HEK293 (cell line): ENCODE data around the gene SNCB.

Experiments
- EGR2 ChIP-seq: fragments of 450-650 bp; formaldehyde crosslinking; IDR thresholded peaks from 2 replicates; pipeline ENCODE4 v1.5.1; 2016; ENCODE audit warnings: low read depth, missing biosample characterization, missing genetic modification characterization
- GLI4 ChIP-seq: fragments of 450-650 bp; formaldehyde crosslinking; IDR thresholded peaks from 2 replicates; pipeline ENCODE4 v1.5.1; 2016; ENCODE audit warnings: missing biosample characterization, missing genetic modification characterization
- HIC1 ChIP-seq: fragments of 450-650 bp; formaldehyde crosslinking; IDR thresholded peaks from 2 replicates; pipeline ENCODE4 v1.5.1; 2016; ENCODE audit warnings: missing biosample characterization, missing genetic modification characterization
- PRDM4 ChIP-seq: fragments of 450-650 bp; formaldehyde crosslinking; IDR thresholded peaks from 2 replicates; pipeline ENCODE4 v1.5.1; 2017; ENCODE audit warnings: missing biosample characterization, missing genetic modification characterization
- REST ChIP-seq: fragments of 450-650 bp; formaldehyde crosslinking; IDR thresholded peaks from 2 replicates; pipeline ENCODE4 v1.5.1; 2016; ENCODE audit warnings: missing biosample characterization, missing genetic modification characterization
- ZBTB10 ChIP-seq: fragments of 450-650 bp; formaldehyde crosslinking; IDR thresholded peaks from 2 replicates; pipeline ENCODE4 v1.5.1; 2016; ENCODE audit warnings: missing biosample characterization, missing genetic modification characterization
- ZIC2 ChIP-seq: fragments of 450-650 bp; formaldehyde crosslinking; IDR thresholded peaks from 2 replicates; pipeline ENCODE4 v1.5.1; 2016; ENCODE audit warnings: missing biosample characterization, missing genetic modification characterization
- ZNF114 ChIP-seq: fragments of 450-650 bp; formaldehyde crosslinking; IDR thresholded peaks from 2 replicates; pipeline ENCODE4 v1.5.0; 2017; ENCODE audit warnings: missing biosample characterization, missing genetic modification characterization
- ZNF148 ChIP-seq: fragments of 450-650 bp; formaldehyde crosslinking; IDR thresholded peaks from 2 replicates; pipeline ENCODE4 v1.5.0; 2017; ENCODE audit warnings: missing biosample characterization, missing genetic modification characterization, borderline replicate concordance
- ZNF155 ChIP-seq: fragments of 450-650 bp; formaldehyde crosslinking; IDR thresholded peaks from 2 replicates; pipeline ENCODE4 v1.5.1; 2016; ENCODE audit warnings: missing biosample characterization, missing genetic modification characterization
- ZNF16 ChIP-seq: fragments of 450-650 bp; formaldehyde crosslinking; IDR thresholded peaks from 2 replicates; pipeline ENCODE4 v1.5.1; 2016; ENCODE audit warnings: low read depth, missing biosample characterization, missing genetic modification characterization
- ZNF2 ChIP-seq: fragments of 450-650 bp; formaldehyde crosslinking; IDR thresholded peaks from 2 replicates; pipeline ENCODE4 v1.5.1; 2016; ENCODE audit warnings: missing biosample characterization, missing genetic modification characterization
- ZNF23 ChIP-seq: fragments of 450-650 bp; formaldehyde crosslinking; IDR thresholded peaks from 2 replicates; pipeline ENCODE4 v1.5.1; 2016; ENCODE audit warnings: missing biosample characterization, missing genetic modification characterization, borderline replicate concordance
- ZNF26 ChIP-seq: fragments of 450-650 bp; formaldehyde crosslinking; IDR thresholded peaks from 2 replicates; pipeline ENCODE4 v1.5.1; 2016; ENCODE audit warnings: missing biosample characterization, missing genetic modification characterization
- ZNF280D ChIP-seq: fragments of 450-650 bp; formaldehyde crosslinking; IDR thresholded peaks from 2 replicates; pipeline ENCODE4 v1.5.1; 2016; ENCODE audit warnings: missing biosample characterization, missing genetic modification characterization
- ZNF529 ChIP-seq: fragments of 450-650 bp; formaldehyde crosslinking; IDR thresholded peaks from 2 replicates; pipeline ENCODE4 v1.5.1; 2017; ENCODE audit warnings: missing genetic modification characterization, missing biosample characterization; ENCODE audit not compliant: insufficient replicate concordance
- ZNF610 ChIP-seq: fragments of 450-650 bp; formaldehyde crosslinking; IDR thresholded peaks from 2 replicates; pipeline ENCODE4 v1.5.1; 2016; ENCODE audit warnings: missing biosample characterization, missing genetic modification characterization, borderline replicate concordance
- ZNF626 ChIP-seq: fragments of 450-650 bp; sonication (Bioruptor Pico); formaldehyde crosslinking; IDR thresholded peaks from 2 replicates; pipeline ENCODE4 v1.5.1; 2018; ENCODE audit warnings: missing biosample characterization, missing genetic modification characterization, inconsistent platforms
- ZNF843 ChIP-seq: fragments of 450-650 bp; formaldehyde crosslinking; IDR thresholded peaks from 2 replicates; pipeline ENCODE4 v1.5.1; 2016; ENCODE audit warnings: missing biosample characterization, missing genetic modification characterization

Gene SNCB

GRCh38 chr5:176660860-176661641 lies 30.7 kb upstream of the SNCB start (continued):
- TF ChIP-seq HIC1 (tag by site-specific recombination) (no peak), ZNF114 (tag by site-specific recombination) (no peak), ZBTB10 (tag by site-specific recombination) (no peak), ZNF2 (tag by site-specific recombination) (no peak), GLI4 (tag by site-specific recombination) (no peak), ZNF529 (no peak), EGR2 (peak; percentile 94), ZIC2 (tag by site-specific recombination) (no peak), REST (tag by site-specific recombination) (no peak), ZNF16 (tag by site-specific recombination) (no peak), ZNF23 (tag by site-specific recombination) (no peak), ZNF148 (no peak), ZNF280D (tag by site-specific recombination) (no peak), ZNF626 (tag by site-specific recombination) (no peak), ZNF26 (no peak), ZNF843 (tag by site-specific recombination) (no peak), ZNF610 (tag by site-specific recombination) (no peak), PRDM4 (no peak), ZNF155 (tag by site-specific recombination) (no peak)
